Measurements from ENCODE around the gene KCNJ4. TPM values are rescaled to one million over a fixed set of nuclear protein-coding genes. Genes with fewer than 3 reads are reported as not detected.

KCNJ4 gene
- total RNA-seq, 2 donors from 2014 or later = not detected

Other genes with a start within 250 kb of the KCNJ4 start
- 10 to 100 TPM; 53.3 TPM for gene TMEM184B, start 182.2 kb downstream of the KCNJ4 start, total RNA-seq
- 100 to 1,000 TPM; 157 to 174 TPM for gene CSNK1E, start 137.8 kb downstream of the KCNJ4 start, total RNA-seq
- gene KDELR3, start 12.9 kb upstream of the KCNJ4 start, total RNA-seq = not detected
- gene DDX17, start 51.1 kb upstream of the KCNJ4 start, total RNA-seq = 100 to 1,000 TPM; 526 to 546 TPM
- not detected for gene DMC1, start 115.0 kb upstream of the KCNJ4 start, total RNA-seq
- gene FAM227A, start 201.2 kb upstream of the KCNJ4 start, total RNA-seq = under 1 TPM; 0.77 to 0.91 TPM
- 10 to 100 TPM; 11.9 to 12.3 TPM for gene CBY1, start 201.4 kb upstream of the KCNJ4 start, total RNA-seq
- 10 to 100 TPM; 56.3 to 63.5 TPM for gene TOMM22, start 226.8 kb upstream of the KCNJ4 start, total RNA-seq
- 100 to 1,000 TPM; 132 to 157 TPM for gene JOSD1, start 245.7 kb upstream of the KCNJ4 start, total RNA-seq